H1 (cell line): ENCODE measurements around the gene REC8. TPM values are rescaled to one million over a fixed set of nuclear protein-coding genes. Genes with fewer than 3 reads are reported as not detected.

Experiments
- CTCF ChIA-PET: fragments of 300-600 bp; sonication (Branson Sonifier 250); formaldehyde crosslinking; loops from one replicate; lab custom pipeline; 2021; ENCODE audit not compliant: partially characterized antibody; lab: Charles Lee
- POLR2A ChIA-PET: fragments of 300-600 bp; sonication (Branson Sonifier 250); formaldehyde crosslinking; loops from one replicate; lab custom pipeline; 2021; ENCODE audit warnings: inconsistent platforms; ENCODE audit not compliant: partially characterized antibody; lab: Charles Lee
- DNase-seq, 2 experiments: peaks; one replicate each; pipeline versions ENCODE4 v3.0.0 to v3.0.0-alpha.2; 2010 to 2022; ENCODE audit warnings: low spot score in 2 of 2, low read depth in 1 of 2, mixed read lengths in 1 of 2
- FAIRE-seq: peaks from 2 replicates; lab custom pipeline; 2011; peaks lifted over from hg19 to GRCh38; lab: Jason Lieb, UNC
- H2AFZ ChIP-seq: 2 replicates; pipeline ENCODE4 v1.8.1; 2012; ENCODE audit warnings: low read length, inconsistent platforms
- H2AK5ac ChIP-seq: 2 replicates; pipeline ENCODE4 v1.6.1; 2013; ENCODE audit warnings: low read depth, low read length
- H2BK120ac ChIP-seq: replicated peaks from 2 replicates; pipeline ENCODE3; 2013; ENCODE audit warnings: low read depth, low read length, inconsistent platforms
- H2BK12ac ChIP-seq: 2 replicates; pipeline ENCODE4 v1.6.1; 2013; ENCODE audit warnings: low read depth, low read length
- H2BK15ac ChIP-seq: 2 replicates; pipeline ENCODE4 v1.6.1; 2013; ENCODE audit warnings: low read length
- H2BK20ac ChIP-seq: 2 replicates; pipeline ENCODE4 v1.6.1; 2013; ENCODE audit warnings: low read length
- H2BK5ac ChIP-seq: 2 replicates; pipeline ENCODE4 v1.6.1; 2013; ENCODE audit warnings: low read depth, low read length
- H3K14ac ChIP-seq: 2 replicates; pipeline ENCODE4 v1.6.1; 2013; ENCODE audit warnings: inconsistent platforms; ENCODE audit not compliant: insufficient read length
- H3K18ac ChIP-seq: 2 replicates; pipeline ENCODE4 v1.6.1; 2013; ENCODE audit warnings: low read length; ENCODE audit errors: extremely low read depth
- H3K23ac ChIP-seq: 2 replicates; pipeline ENCODE4 v1.6.1; 2013; ENCODE audit warnings: inconsistent platforms; ENCODE audit not compliant: insufficient read length
- H3K23me2 ChIP-seq: 2 replicates; pipeline ENCODE4 v1.6.1; 2013; ENCODE audit warnings: low read depth, low read length
- H3K27ac ChIP-seq: 2 replicates; pipeline ENCODE4 v1.6.1; 2011; ENCODE audit warnings: low read depth, low read length, inconsistent platforms
- H3K27me3 ChIP-seq, 4 experiments: replicated peaks in 1 of 4; 1 replicate in 1 of 4; 2 replicates in 3 of 4; pipeline versions ENCODE4 v1.6.1 to v1.8.1; 2011 to 2013; ENCODE audit warnings: low read length in 3 of 4, mild to moderate bottlenecking in 3 of 4, inconsistent platforms in 2 of 4, mixed read lengths in 2 of 4, moderate library complexity in 1 of 4; ENCODE audit not compliant: control insufficient read depth in 3 of 4, insufficient read depth in 3 of 4; ENCODE audit errors: extremely low read depth in 1 of 4
- H3K36me3 ChIP-seq, 4 experiments: 2 replicates each; pipeline versions ENCODE4 v1.6.1 to v1.8.1; 2011 to 2013; ENCODE audit warnings: mild to moderate bottlenecking in 4 of 4, low read length in 3 of 4, moderate library complexity in 2 of 4, control low read depth in 1 of 4, inconsistent platforms in 1 of 4; ENCODE audit not compliant: insufficient read depth in 4 of 4, control insufficient read depth in 2 of 4
- H3K4ac ChIP-seq: replicated peaks from 2 replicates; pipeline ENCODE3; 2013; ENCODE audit warnings: low read length, low read depth, mixed read lengths, inconsistent platforms; ENCODE audit not compliant: insufficient read length
- H3K4me1 ChIP-seq, 4 experiments: replicated peaks in 1 of 4; 1 replicate in 1 of 4; 2 replicates in 3 of 4; pipeline versions ENCODE4 v1.6.1 to v1.8.1; 2011 to 2013; ENCODE audit warnings: low read length in 3 of 4, inconsistent platforms in 2 of 4, mixed read lengths in 1 of 4; ENCODE audit not compliant: insufficient read depth in 4 of 4, control insufficient read depth in 3 of 4
- H3K4me2 ChIP-seq, 2 experiments: 2 replicates each; pipeline versions ENCODE4 v1.6.1 to v1.8.1; 2011 to 2013; ENCODE audit warnings: low read depth in 2 of 2, low read length in 2 of 2, control low read depth in 1 of 2, inconsistent platforms in 1 of 2, mild to moderate bottlenecking in 1 of 2; ENCODE audit not compliant: insufficient read depth in 1 of 2
- H3K4me3 ChIP-seq, 4 experiments: fragments of 200-600, 300-600 bp in 1 of 4; sonication (generic), shearing (Covaris generic), sonication (Bioruptor Twin) in 1 of 4; 2 replicates each; pipeline versions ENCODE4 v1.5.1 to v1.8.1; 2011 to 2016; ENCODE audit warnings: low read length in 4 of 4, low read depth in 3 of 4, control low read depth in 2 of 4, inconsistent platforms in 2 of 4, mild to moderate bottlenecking in 2 of 4, mixed read lengths in 1 of 4, moderate library complexity in 1 of 4; ENCODE audit not compliant: insufficient read depth in 2 of 4; ENCODE audit errors: extremely low read depth in 1 of 4
- H3K56ac ChIP-seq: replicated peaks from 2 replicates; pipeline ENCODE3; 2013; ENCODE audit warnings: low read depth, mild to moderate bottlenecking, mixed read lengths, low read length, inconsistent platforms; ENCODE audit not compliant: insufficient read length
- H3K79me1 ChIP-seq: 2 replicates; pipeline ENCODE4 v1.6.1; 2013; ENCODE audit warnings: low read depth, low read length, control low read depth
- H3K79me2 ChIP-seq, 2 experiments: 2 replicates each; pipeline versions ENCODE4 v1.6.1 to v1.8.1; 2012 to 2013; ENCODE audit warnings: low read length in 2 of 2, mild to moderate bottlenecking in 2 of 2, inconsistent platforms in 1 of 2; ENCODE audit not compliant: insufficient read depth in 2 of 2, control insufficient read depth in 1 of 2
- H3K9ac ChIP-seq, 4 experiments: replicated peaks in 1 of 4; 1 replicate in 1 of 4; 2 replicates in 3 of 4; pipeline versions ENCODE4 v1.6.1 to v1.8.1; 2011 to 2013; ENCODE audit warnings: low read depth in 3 of 4, low read length in 3 of 4, control low read depth in 2 of 4, mild to moderate bottlenecking in 2 of 4, moderate library complexity in 2 of 4, inconsistent platforms in 1 of 4; ENCODE audit errors: extremely low read depth in 1 of 4
- H3K9me3 ChIP-seq, 2 experiments: 2 replicates each; pipeline versions ENCODE4 v1.6.1 to v1.8.1; 2012 to 2013; ENCODE audit warnings: mild to moderate bottlenecking in 2 of 2, moderate library complexity in 2 of 2, control low read depth in 1 of 2, inconsistent platforms in 1 of 2, low read depth in 1 of 2, low read length in 1 of 2, mixed read lengths in 1 of 2; ENCODE audit not compliant: insufficient read depth in 2 of 2
- H4K20me1 ChIP-seq, 2 experiments: replicated peaks in 1 of 2; 2 replicates each; pipeline versions ENCODE3 to v1.8.1; 2011 to 2013; ENCODE audit warnings: inconsistent platforms in 2 of 2, low read length in 2 of 2, mild to moderate bottlenecking in 1 of 2; ENCODE audit not compliant: insufficient read depth in 2 of 2, control insufficient read depth in 1 of 2
- H4K5ac ChIP-seq: 2 replicates; pipeline ENCODE4 v1.6.1; 2013; ENCODE audit warnings: low read length, low read depth, mixed read lengths, inconsistent platforms; ENCODE audit not compliant: insufficient read length
- H4K8ac ChIP-seq: 2 replicates; pipeline ENCODE4 v1.8.0; 2013; ENCODE audit warnings: mild to moderate bottlenecking, moderate library complexity, low read length, inconsistent platforms; ENCODE audit not compliant: insufficient read depth; ENCODE audit errors: extremely low read depth
- H4K91ac ChIP-seq: replicated peaks from 2 replicates; pipeline ENCODE3; 2013; ENCODE audit warnings: low read length, mixed read lengths, inconsistent platforms; ENCODE audit not compliant: insufficient read length
- CHD2 ChIP-seq: IDR thresholded peaks from 2 replicates; pipeline ENCODE4 v1.6.1; 2012; ENCODE audit warnings: low read length, improper control_type of control experiment
- CREB1 ChIP-seq: IDR thresholded peaks from 2 replicates; pipeline ENCODE4 v1.6.1; 2012; ENCODE audit warnings: inconsistent platforms
- EGR1 ChIP-seq: IDR thresholded peaks from 2 replicates; pipeline ENCODE4 v1.6.1; 2011; ENCODE audit warnings: low read depth, low read length, borderline replicate concordance
- KDM1A ChIP-seq: fragments of 200-600, 300-600 bp; sonication (generic); IDR thresholded peaks from 2 replicates; pipeline ENCODE4 v1.7.1; 2016; ENCODE audit warnings: mild to moderate bottlenecking, low read length, borderline replicate concordance
- RAD21 ChIP-seq, 2 experiments: IDR thresholded peaks in 1 of 2; conservative IDR thresholded peaks in 1 of 2; 2 replicates each; pipeline ENCODE4 v1.6.1; 2011; ENCODE audit warnings: low read depth in 2 of 2, low read length in 2 of 2, improper control_type of control experiment in 1 of 2, inconsistent platforms in 1 of 2, mild to moderate bottlenecking in 1 of 2, moderate library complexity in 1 of 2
- SP1 ChIP-seq: IDR thresholded peaks from 2 replicates; pipeline ENCODE4 v1.6.1; 2011; ENCODE audit warnings: low read depth, low read length
- TCF12 ChIP-seq: IDR thresholded peaks from 2 replicates; pipeline ENCODE4 v1.6.1; 2011; ENCODE audit warnings: low read depth, mild to moderate bottlenecking, low read length
- WGBS, 2 experiments: shearing (Covaris generic) in 1 of 2; methylation state at CpG; one replicate each; pipeline versions ENCODE4 v1.1.6 to v1.1.7; 2013 to 2015; ENCODE audit warnings: low lambda C conversion rate in 2 of 2, mixed read lengths in 2 of 2, inconsistent platforms in 1 of 2, low coverage in 1 of 2, missing lambda C conversion rate in 1 of 2; ENCODE audit not compliant: insufficient replicate concordance in 2 of 2, insufficient coverage in 1 of 2, insufficient read length in 1 of 2; ENCODE audit errors: extremely low coverage in 1 of 2, missing lambda C conversion rate in 1 of 2; 5-methylcytosine and 5-hydroxymethylcytosine counted together
- polyA plus RNA-seq, 7 experiments: library from polyadenylated mRNA; depleted of rRNA in 3 of 7; stranded (reverse) in 5 of 7; unstranded in 2 of 7; fragments of >200 nt in 5 of 7; fragments of 200-250 nt in 2 of 7; gene quantifications; 1 replicate in 5 of 7; 2 replicates in 1 of 7; 4 replicates in 1 of 7; pipeline versions ENCODE4 v1.2.1 to v1.2.3, GENCODE V29; 2011 to 2013; ENCODE audit warnings: missing spikeins in 2 of 7, mixed read lengths in 2 of 7
- total RNA-seq: library from RNA; stranded (reverse); fragmentation: NEBNext Ultra II Directional; extraction: Animal tissue kit (Norgen Biotek cat#: 25700); gene quantifications from 2 replicates; pipeline ENCODE4 v1.2.1, GENCODE V29; 2021
- TF ChIP-seq, protein P1 (sequence below): IDR thresholded peaks from 2 replicates; pipeline ENCODE4 v1.6.1; 2012; ENCODE audit warnings: inconsistent platforms

REC8 gene
- total and polyA plus RNA-seq, 2 of the 8 experiments (the other 6 are each of a cell fraction or from before 2014, with no cell fraction given): 9.8 to 28.5 TPM

DNA sequence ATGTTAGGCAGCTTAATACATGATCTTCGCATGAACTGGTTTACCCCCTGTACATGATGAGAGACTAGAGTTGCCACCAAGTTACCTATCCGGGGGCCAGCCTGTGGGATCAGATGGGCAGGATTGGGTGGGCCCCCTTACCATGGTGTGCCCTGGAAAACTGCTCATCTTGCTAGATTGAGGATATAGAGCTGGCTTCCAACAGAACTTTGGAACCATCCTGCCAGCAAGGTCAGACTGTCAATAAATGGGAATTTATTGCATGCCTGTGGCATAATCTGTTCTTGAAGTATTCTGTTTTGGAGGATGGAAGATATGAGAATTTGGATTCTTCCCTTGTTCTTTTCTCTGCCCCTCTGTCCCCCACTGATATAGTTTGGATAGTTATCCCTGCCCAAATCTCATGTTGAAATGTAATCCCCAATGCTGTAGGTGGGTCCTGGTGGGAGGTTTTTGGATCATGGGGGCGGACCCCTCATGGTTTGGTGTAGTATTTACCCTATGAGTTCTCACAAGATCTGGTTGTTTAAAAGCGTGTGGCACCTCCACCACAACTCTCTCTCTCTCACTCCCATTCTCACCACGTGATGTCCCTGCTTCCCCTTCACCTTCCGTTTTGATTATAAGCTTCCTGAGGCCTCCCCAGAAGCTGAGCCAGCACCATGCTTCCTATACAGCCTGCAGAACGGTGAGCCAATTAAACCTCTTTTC, 27.1 kb downstream of the REC8 start:
- H3K18ac ChIP-seq: no peak overlapping the region
- WGBS, 2 experiments: 87% methylated on average over 6 of the region's 7 CpGs; no CpG with 5 or more reads in 1 of the 2 experiments
- no peak overlapping the region for H3K9ac ChIP-seq
- ChIA-PET POLR2A (interaction anchor here (0.8 to 3.1 kb wide), 6 partner anchors 10 to 72 kb away, joined by 3 to 22 read pairs (median 3); partner anchors contain the start of genes CHMP4A, IPO4, RABGGTA and TINF2), CTCF (interaction anchor here (1.4 to 1.5 kb wide), 2 partner anchors 14 to 109 kb away, joined by 5 read pairs; partner anchors contain the start of gene CHMP4A)
- H3K4ac ChIP-seq: no peak overlapping the region
- H4K5ac ChIP-seq: no peak overlapping the region
- H2BK5ac ChIP-seq: no peak overlapping the region
- peaks cover 0 to 3% of the 10 kb centered on the region in 2 experiments; a peak in 2 of 4 replicates for H3K79me2 ChIP-seq
- H3K14ac ChIP-seq: no peak overlapping the region
- no peak overlapping the region for H2AFZ ChIP-seq
- no peak overlapping the region for H3K27ac ChIP-seq
- H3K23me2 ChIP-seq: peaks cover 5% of the 10 kb centered on the region; the same call in 1 of the 2 replicates
- H3K79me1 ChIP-seq: 0 out of 2 replicates have a peak, but pooled peaks cover 3% of the 10 kb centered on the region
- no peaks in the 10 kb centered on the region for H3K27me3 ChIP-seq
- TF ChIP-seq RAD21 (IDR thresholded peaks at IDR 0.05 in 1 of 2, conservative IDR thresholded peaks at IDR 0.05 in 1 of 2; ENCODE audit: low read depth in 2 of 2, low read length in 2 of 2) (no peak), KDM1A (no peak), CREB1 (no peak), TCF12 (no peak), SP1 (no peak), CHD2 (no peak), EGR1 (no peak)
- TF ChIP-seq, protein P1, sequence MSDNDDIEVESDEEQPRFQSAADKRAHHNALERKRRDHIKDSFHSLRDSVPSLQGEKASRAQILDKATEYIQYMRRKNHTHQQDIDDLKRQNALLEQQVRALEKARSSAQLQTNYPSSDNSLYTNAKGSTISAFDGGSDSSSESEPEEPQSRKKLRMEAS: no peak
- H2BK12ac ChIP-seq: no peak overlapping the region
- no peak overlapping the region for H3K4me3 ChIP-seq
- peaks cover 3 to 14% (median 6%) of the 10 kb centered on the region in 4 experiments; a peak in 5 of 7 replicates for H3K4me1 ChIP-seq
- H3K56ac ChIP-seq: no peak overlapping the region
- FAIRE-seq: no peak
- DNase-seq: no peak
- H3K23ac ChIP-seq: no peak overlapping the region
- peaks cover 0 to 14% (median 6%) of the 10 kb centered on the region in 4 experiments; a peak in 5 of 8 replicates for H3K36me3 ChIP-seq
- no peak overlapping the region for H3K4me2 ChIP-seq
- H2AK5ac ChIP-seq: no peak overlapping the region
- no peak overlapping the region for H2BK20ac ChIP-seq
- no peak overlapping the region for H2BK120ac ChIP-seq
- H3K9me3 ChIP-seq: peaks cover 6 to 7% of the 10 kb centered on the region in 2 experiments
- H4K20me1 ChIP-seq: no peaks in the 10 kb centered on the region
- H2BK15ac ChIP-seq: no peak overlapping the region
- no peak overlapping the region for H4K8ac ChIP-seq
- no peak overlapping the region for H4K91ac ChIP-seq
